ENCODE data around the gene ENOX1.

ENOX1 gene

DNA sequence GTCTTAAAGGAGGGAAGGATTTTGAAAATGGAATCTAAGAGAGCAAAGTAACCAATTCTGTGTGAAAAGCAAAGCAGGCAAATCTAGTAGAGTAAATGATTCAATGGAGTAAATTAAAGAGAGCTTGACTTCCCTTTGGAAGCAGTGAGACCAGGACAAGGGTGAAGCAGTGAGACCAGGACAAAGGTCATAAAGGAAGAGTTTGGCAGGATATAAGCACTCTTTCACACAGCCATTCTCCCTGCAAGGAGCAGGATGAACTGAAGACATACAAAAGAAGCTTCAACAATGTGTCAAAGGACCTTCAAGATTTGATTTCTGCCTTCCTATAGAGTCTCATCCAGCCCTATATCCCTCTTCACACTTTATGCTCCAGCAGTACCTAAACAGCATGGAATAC is 123.8 kb downstream of the ENOX1 start:
- Histone ChIP-seq H3K4me3 (ENCODE audit: low read length) (no peak overlapping the region), H3K9me3 (ENCODE audit: control insufficient read depth, low read length) (no peaks in the 10 kb centered on the region), H3K27me3 (ENCODE audit: control insufficient read depth, insufficient read depth, low read length) (no peaks in the 10 kb centered on the region), H3K4me1 (ENCODE audit: control insufficient read depth, insufficient read depth, low read length) (peaks cover 19% of the 10 kb centered on the region), H3K9ac (ENCODE audit: low read length) (no peak overlapping the region), H3K36me3 (ENCODE audit: control insufficient read depth, insufficient read depth, low read length) (no peaks in the 10 kb centered on the region)

DNA sequence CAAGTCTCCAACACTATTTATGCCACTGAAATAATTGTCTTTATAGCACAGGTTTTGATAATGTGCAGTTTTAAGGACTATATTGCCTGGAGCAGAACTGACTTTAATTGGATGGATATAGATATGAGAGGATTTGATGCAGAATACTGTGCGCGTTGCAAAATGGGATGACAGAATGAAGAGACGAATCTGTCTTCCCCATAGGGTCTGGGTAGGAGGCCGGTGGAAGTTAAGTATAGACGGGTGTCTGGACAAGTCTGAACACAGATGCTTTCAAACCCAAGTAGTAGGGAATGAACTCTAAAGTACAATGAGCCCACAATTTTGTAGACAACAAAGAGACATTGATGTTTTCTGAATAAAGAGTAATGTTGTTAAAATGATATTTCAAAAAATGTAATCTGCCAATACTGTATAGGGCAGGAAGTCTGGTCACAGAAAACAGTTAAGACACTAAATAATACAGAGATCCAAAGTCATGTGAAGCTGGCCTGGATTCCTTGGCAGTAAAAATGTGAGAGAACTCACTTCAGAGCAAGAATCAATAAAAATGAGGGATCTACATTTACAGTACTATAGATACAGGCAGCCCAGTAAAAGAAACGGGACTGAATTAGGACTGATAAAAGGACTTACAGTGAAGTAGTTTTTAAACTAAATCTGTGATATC is 125.5 kb downstream of the ENOX1 start:
- Histone ChIP-seq H3K9ac (ENCODE audit: low read length) (no peak overlapping the region), H3K4me3 (ENCODE audit: low read length) (no peak overlapping the region), H3K9me3 (ENCODE audit: control insufficient read depth, low read length) (no peaks in the 10 kb centered on the region), H3K27me3 (ENCODE audit: control insufficient read depth, insufficient read depth, low read length) (no peaks in the 10 kb centered on the region), H3K4me1 (ENCODE audit: control insufficient read depth, insufficient read depth, low read length) (peaks cover 19% of the 10 kb centered on the region), H3K36me3 (ENCODE audit: control insufficient read depth, insufficient read depth, low read length) (no peaks in the 10 kb centered on the region)

GRCh38 chr13:43657485-43657884 is 129.3 kb downstream of the ENOX1 start:
- H3K9me3 ChIP-seq (ENCODE audit: control insufficient read depth, low read length) = no peaks in the 10 kb centered on the region

DNA sequence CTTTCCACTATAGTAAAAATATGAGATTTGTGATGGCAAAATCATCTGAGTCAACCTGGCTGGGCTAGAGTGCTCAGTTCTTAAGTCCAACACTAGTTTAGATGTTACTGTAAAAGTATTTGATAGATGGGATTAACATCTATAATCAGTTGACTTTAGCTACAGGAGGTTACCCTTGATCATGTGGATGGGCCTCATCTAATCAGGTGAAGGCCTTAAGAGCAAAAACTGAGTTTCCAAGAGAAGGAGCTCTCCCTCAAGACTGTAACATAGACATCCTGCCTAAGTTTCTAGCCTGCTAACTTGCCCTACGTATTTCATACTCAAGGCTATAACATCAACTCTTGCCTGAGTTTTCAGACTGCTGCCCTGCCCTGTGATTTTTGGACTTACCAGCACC is 132.8 kb downstream of the ENOX1 start:
- Histone ChIP-seq H3K9me3 (ENCODE audit: control insufficient read depth, low read length) (no peaks in the 10 kb centered on the region), H3K27me3 (ENCODE audit: control insufficient read depth, insufficient read depth, low read length) (no peaks in the 10 kb centered on the region), H3K4me1 (ENCODE audit: control insufficient read depth, insufficient read depth, low read length) (no peaks in the 10 kb centered on the region), H3K9ac (ENCODE audit: low read length) (no peak overlapping the region), H3K36me3 (ENCODE audit: control insufficient read depth, insufficient read depth, low read length) (no peaks in the 10 kb centered on the region), H3K4me3 (ENCODE audit: low read length) (no peak overlapping the region)

More at GRCh38 chr13:43657485-43657884, 129.3 kb downstream of the ENOX1 start:
- H3K36me3 ChIP-seq (ENCODE audit: control insufficient read depth, insufficient read depth, low read length) = no peaks in the 10 kb centered on the region
- H3K4me1 ChIP-seq (ENCODE audit: control insufficient read depth, insufficient read depth, low read length) = peaks cover 1% of the 10 kb centered on the region
- no peak overlapping the region for H3K9ac ChIP-seq (ENCODE audit: low read length)
- no peaks in the 10 kb centered on the region for H3K27me3 ChIP-seq (ENCODE audit: control insufficient read depth, insufficient read depth, low read length)
- H3K4me3 ChIP-seq (ENCODE audit: low read length) = no peak overlapping the region

GRCh38 chr13:43653395-43653794 is 133.4 kb downstream of the ENOX1 start:
- Histone ChIP-seq H3K4me1 (ENCODE audit: control insufficient read depth, insufficient read depth, low read length) (no peaks in the 10 kb centered on the region), H3K9me3 (ENCODE audit: control insufficient read depth, low read length) (no peaks in the 10 kb centered on the region), H3K36me3 (ENCODE audit: control insufficient read depth, insufficient read depth, low read length) (no peaks in the 10 kb centered on the region), H3K9ac (ENCODE audit: low read length) (no peak overlapping the region), H3K4me3 (ENCODE audit: low read length) (no peak overlapping the region), H3K27me3 (ENCODE audit: control insufficient read depth, insufficient read depth, low read length) (no peaks in the 10 kb centered on the region)

DNA sequence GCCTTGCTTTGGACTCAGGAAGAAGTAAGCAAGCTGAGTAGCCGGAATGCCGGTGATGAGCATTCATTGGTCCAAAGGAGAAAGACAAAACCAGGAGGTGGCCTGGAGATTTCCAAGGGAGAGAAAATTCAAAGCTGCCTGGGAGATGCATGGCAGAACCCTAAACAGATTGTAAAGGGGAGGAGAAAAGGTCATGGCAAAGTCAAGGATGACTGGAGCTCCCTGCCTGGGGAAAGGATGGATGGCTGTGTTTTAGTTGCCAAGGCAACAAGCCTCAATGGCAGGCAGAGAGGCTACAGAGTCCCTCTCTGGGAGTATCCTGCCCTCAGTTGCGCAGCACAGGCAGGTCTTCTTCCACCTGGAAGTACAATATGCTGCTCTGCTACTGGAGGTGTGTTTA is 134.0 kb downstream of the ENOX1 start:
- H3K27me3 ChIP-seq (ENCODE audit: control insufficient read depth, insufficient read depth, low read length) = no peaks in the 10 kb centered on the region
- H3K9ac ChIP-seq (ENCODE audit: low read length) = no peak overlapping the region
- no peaks in the 10 kb centered on the region for H3K4me1 ChIP-seq (ENCODE audit: control insufficient read depth, insufficient read depth, low read length)
- no peaks in the 10 kb centered on the region for H3K9me3 ChIP-seq (ENCODE audit: control insufficient read depth, low read length)
- no peak overlapping the region for H3K4me3 ChIP-seq (ENCODE audit: low read length)
- no peaks in the 10 kb centered on the region for H3K36me3 ChIP-seq (ENCODE audit: control insufficient read depth, insufficient read depth, low read length)

DNA sequence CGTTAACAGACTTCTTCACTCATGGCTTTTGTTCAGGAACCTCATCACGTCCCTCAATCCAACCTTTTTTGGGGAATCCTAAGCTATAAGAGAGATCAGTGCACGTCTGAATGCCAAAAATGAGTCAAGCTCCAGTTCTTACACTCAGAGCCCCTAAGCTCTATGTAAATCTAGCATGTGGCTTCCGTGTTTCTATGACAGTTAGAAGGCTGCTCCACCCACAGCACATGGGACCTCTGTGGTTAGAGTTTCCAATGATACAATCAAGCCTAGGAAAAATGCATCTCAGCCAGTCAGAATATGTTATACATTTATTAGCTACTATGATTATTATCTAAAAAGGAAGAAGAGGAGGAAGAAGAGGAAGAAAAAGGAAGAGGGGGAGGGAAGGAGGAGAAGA is 135.9 kb downstream of the ENOX1 start:
- Histone ChIP-seq H3K4me1 (ENCODE audit: control insufficient read depth, insufficient read depth, low read length) (no peaks in the 10 kb centered on the region), H3K9ac (ENCODE audit: low read length) (no peak overlapping the region), H3K9me3 (ENCODE audit: control insufficient read depth, low read length) (no peaks in the 10 kb centered on the region), H3K27me3 (ENCODE audit: control insufficient read depth, insufficient read depth, low read length) (no peaks in the 10 kb centered on the region), H3K4me3 (ENCODE audit: low read length) (no peak overlapping the region), H3K36me3 (ENCODE audit: control insufficient read depth, insufficient read depth, low read length) (no peaks in the 10 kb centered on the region)

DNA sequence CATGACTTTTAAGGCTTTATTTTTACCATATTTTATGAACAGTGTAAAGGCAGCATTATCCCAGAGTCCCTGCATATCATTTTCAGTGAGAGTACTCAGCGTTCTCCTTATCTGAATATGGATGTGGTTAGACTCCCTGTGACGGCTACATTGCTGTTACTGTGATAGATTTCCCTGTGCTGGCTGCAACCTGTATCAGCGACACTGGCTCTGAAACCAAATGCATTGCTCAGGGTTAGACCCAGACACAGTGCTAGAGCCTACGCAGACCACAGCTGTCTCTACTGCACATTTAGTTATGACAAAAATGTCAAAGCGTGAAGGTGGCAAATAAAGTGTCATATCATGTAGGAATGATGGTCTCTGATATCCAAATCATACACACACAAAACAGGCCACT is 138.0 kb downstream of the ENOX1 start:
- no peak overlapping the region for H3K4me3 ChIP-seq (ENCODE audit: low read length)
- H3K36me3 ChIP-seq (ENCODE audit: control insufficient read depth, insufficient read depth, low read length) = no peaks in the 10 kb centered on the region
- no peaks in the 10 kb centered on the region for H3K9me3 ChIP-seq (ENCODE audit: control insufficient read depth, low read length)
- no peaks in the 10 kb centered on the region for H3K4me1 ChIP-seq (ENCODE audit: control insufficient read depth, insufficient read depth, low read length)
- no peak overlapping the region for H3K9ac ChIP-seq (ENCODE audit: low read length)
- H3K27me3 ChIP-seq (ENCODE audit: control insufficient read depth, insufficient read depth, low read length) = no peaks in the 10 kb centered on the region

DNA sequence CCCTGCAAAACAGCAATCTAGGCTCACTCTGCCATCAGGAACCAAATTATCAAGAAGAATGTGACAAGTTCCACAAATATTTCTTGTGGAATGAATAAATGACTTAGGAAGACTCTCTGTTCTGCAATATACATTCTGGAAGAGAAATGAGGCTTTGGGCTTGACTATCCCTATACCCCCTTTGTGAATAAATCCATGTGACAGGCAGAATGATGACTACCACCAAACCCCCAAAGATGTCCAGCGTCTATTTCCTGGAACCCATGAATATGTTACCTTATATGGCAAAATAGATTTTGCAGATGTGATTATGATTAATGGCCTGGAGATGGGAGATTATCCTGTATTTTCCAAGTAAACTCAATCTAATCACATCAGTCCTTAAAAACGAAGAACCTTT is 139.3 kb downstream of the ENOX1 start:
- Histone ChIP-seq H3K9me3 (ENCODE audit: control insufficient read depth, low read length) (no peaks in the 10 kb centered on the region), H3K9ac (ENCODE audit: low read length) (no peak overlapping the region), H3K4me1 (ENCODE audit: control insufficient read depth, insufficient read depth, low read length) (no peaks in the 10 kb centered on the region), H3K4me3 (ENCODE audit: low read length) (no peak overlapping the region), H3K36me3 (ENCODE audit: control insufficient read depth, insufficient read depth, low read length) (no peaks in the 10 kb centered on the region), H3K27me3 (ENCODE audit: control insufficient read depth, insufficient read depth, low read length) (no peaks in the 10 kb centered on the region)

GRCh38 chr13:43640476-43640875 is 146.3 kb downstream of the ENOX1 start:
- H3K9me3 ChIP-seq (ENCODE audit: control insufficient read depth, low read length) = no peaks in the 10 kb centered on the region

GRCh38 chr13:43631106-43631505 is 155.7 kb downstream of the ENOX1 start:
- Histone ChIP-seq H3K9ac (ENCODE audit: low read length) (no peak overlapping the region), H3K4me1 (ENCODE audit: control insufficient read depth, insufficient read depth, low read length) (no peaks in the 10 kb centered on the region), H3K36me3 (ENCODE audit: control insufficient read depth, insufficient read depth, low read length) (no peaks in the 10 kb centered on the region), H3K27me3 (ENCODE audit: control insufficient read depth, insufficient read depth, low read length) (no peaks in the 10 kb centered on the region), H3K4me3 (ENCODE audit: low read length) (no peak overlapping the region), H3K9me3 (ENCODE audit: control insufficient read depth, low read length) (no peaks in the 10 kb centered on the region)

More at GRCh38 chr13:43640476-43640875, 146.3 kb downstream of the ENOX1 start:
- Histone ChIP-seq H3K4me1 (ENCODE audit: control insufficient read depth, insufficient read depth, low read length) (no peaks in the 10 kb centered on the region), H3K9ac (ENCODE audit: low read length) (no peak overlapping the region), H3K36me3 (ENCODE audit: control insufficient read depth, insufficient read depth, low read length) (no peaks in the 10 kb centered on the region), H3K27me3 (ENCODE audit: control insufficient read depth, insufficient read depth, low read length) (no peaks in the 10 kb centered on the region), H3K4me3 (ENCODE audit: low read length) (no peak overlapping the region)

- Histone ChIP-seq H3K36me3 (ENCODE audit: control insufficient read depth, insufficient read depth, low read length) (no peaks in the 10 kb centered on the region), H3K4me1 (ENCODE audit: control insufficient read depth, insufficient read depth, low read length) (no peaks in the 10 kb centered on the region), H3K27me3 (ENCODE audit: control insufficient read depth, insufficient read depth, low read length) (no peaks in the 10 kb centered on the region), H3K4me3 (ENCODE audit: low read length) (no peak overlapping the region), H3K9ac (ENCODE audit: low read length) (no peak overlapping the region), H3K9me3 (ENCODE audit: control insufficient read depth, low read length) (no peaks in the 10 kb centered on the region)
Measured at GRCh38 chr13:43629691-43630480, 156.9 kb downstream of the ENOX1 start.
